HG02571 (cell line): ENCODE measurements around the gene RBM38.
"Not testable (repeated sequence)": the region's sequence is repeated elsewhere in the genome, so short reads cannot be mapped to it uniquely, and the experiment has no call there.

Experiments used
- ATAC-seq: cut with Tn5 transposase; IDR thresholded peaks from one replicate; pipeline ENCODE4 v1.9.1; 2021; ENCODE audit warnings: mild to moderate bottlenecking, moderate library complexity; ENCODE audit not compliant: unreplicated experiment

The RBM38 gene

GRCh38 chr20:57416296-57417022, 25.3 kb downstream of the RBM38 start:
- no peak for ATAC-seq

GRCh38 chr20:57417051-57417689, 26.0 kb downstream of the RBM38 start:
- no peak for ATAC-seq

- ATAC-seq: no peak
These were observed 26.9 kb downstream of the RBM38 start for GRCh38 chr20:57417830-57418780.

- not testable (repeated sequence) for ATAC-seq
These were observed 28.3 kb downstream of the RBM38 start for GRCh38 chr20:57419479-57419878.

GRCh38 chr20:57420571-57421252, 29.5 kb downstream of the RBM38 start:
- ATAC-seq: no peak

GRCh38 chr20:57421253-57422220, 30.3 kb downstream of the RBM38 start:
- ATAC-seq: no peak

GRCh38 chr20:57422254-57422653, 31.1 kb downstream of the RBM38 start:
- ATAC-seq: no peak

GRCh38 chr20:57425150-57426013, 34.2 kb downstream of the RBM38 start:
- ATAC-seq: no peak

- ATAC-seq: no peak
These were observed 35.1 kb downstream of the RBM38 start for GRCh38 chr20:57426271-57426689.

- ATAC-seq: no peak
These were observed 35.6 kb downstream of the RBM38 start for GRCh38 chr20:57426831-57427230.

- ATAC-seq: no peak
These were observed 37.3 kb downstream of the RBM38 start for GRCh38 chr20:57428324-57429158.

- no peak for ATAC-seq
These were observed 37.9 kb downstream of the RBM38 start for GRCh38 chr20:57429159-57429496.

- ATAC-seq: no peak
These were observed 38.5 kb downstream of the RBM38 start for GRCh38 chr20:57429580-57430200.

GRCh38 chr20:57430201-57430596, 39.0 kb downstream of the RBM38 start:
- not testable (repeated sequence) for ATAC-seq

GRCh38 chr20:57431539-57431835, 40.3 kb downstream of the RBM38 start:
- ATAC-seq: no peak

GRCh38 chr20:57432480-57432861, 41.3 kb downstream of the RBM38 start:
- ATAC-seq: no peak

GRCh38 chr20:57432862-57433491, 41.8 kb downstream of the RBM38 start:
- peak; percentile 82 for ATAC-seq
